ENCODE measurements around the gene FEM1A. TPM values are rescaled to one million over a fixed set of nuclear protein-coding genes. Genes with fewer than 3 reads are reported as not detected.
A peak's percentile ranks its signal among the peaks of the same experiment; 100 is the strongest.

Gene FEM1A
- total and polyA plus RNA-seq, 9 of the 15 experiments (the other 6 are each of a cell fraction or from before 2014, with no cell fraction given): 0.08 to 19.0 (median 6.8) TPM

DNA sequence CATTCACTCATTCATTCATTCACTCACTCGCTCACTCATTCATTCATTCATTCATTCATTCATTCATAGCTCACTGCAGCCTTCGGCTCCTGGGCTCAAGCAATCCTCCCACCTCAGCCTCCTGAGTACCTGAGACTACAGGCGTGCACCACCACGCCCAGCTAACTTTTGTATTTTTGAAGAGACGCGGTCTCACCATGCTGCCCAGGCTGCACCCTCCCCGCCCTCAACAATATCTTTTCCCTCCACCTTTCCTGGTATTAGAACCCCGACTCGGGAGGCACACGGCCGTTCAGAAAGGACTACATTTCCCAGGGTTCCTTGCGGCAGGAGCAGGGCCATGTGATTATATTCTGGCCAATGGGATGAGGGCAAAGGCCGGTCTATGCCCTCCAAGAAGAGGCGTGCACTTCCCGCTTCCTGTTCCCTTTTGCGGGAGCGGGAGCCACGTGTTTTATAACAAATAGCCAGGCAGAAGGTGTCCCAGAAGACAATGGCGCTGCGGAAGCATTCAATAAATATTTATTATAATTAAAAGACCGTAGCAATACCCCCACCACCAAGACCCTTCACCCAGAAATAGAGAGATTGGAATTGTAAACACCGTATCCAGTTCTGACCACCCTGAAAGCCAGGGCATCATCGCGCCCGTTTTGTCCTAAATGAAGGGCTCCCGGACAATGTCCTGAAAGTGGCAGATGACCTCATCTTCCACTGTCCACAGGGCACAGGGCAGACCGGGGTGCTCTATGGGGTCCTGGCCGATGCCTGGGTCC is 24.1 kb downstream of the FEM1A start (continued):
- TF ChIP-seq FOSL1 (tag; conservative IDR thresholded peaks at IDR 0.05) (no peak), ZNF197 (CRISPR knock-in tag; IDR thresholded peaks at IDR 0.05; ENCODE audit: low read depth) (peak; percentile 78; the same call in 1 of the 2 replicates), NR1H2 (CRISPR knock-in tag; IDR thresholded peaks at IDR 0.05) (no peak), NBN (IDR thresholded peaks at IDR 0.05; ENCODE audit: low read depth) (no peak), SMARCA4 (IDR thresholded peaks at IDR 0.05) (no peak; the same call in 1 of the 2 replicates), ZNF212 (CRISPR knock-in tag; IDR thresholded peaks at IDR 0.05) (no peak), TAF9B (IDR thresholded peaks at IDR 0.05; ENCODE audit: partially characterized antibody) (no peak), TAL1 (IDR thresholded peaks at IDR 0.05) (0 out of 2 replicates have a peak, but pooled peaks have one; percentile 2), TSC22D4 (tag; IDR thresholded peaks at IDR 0.05) (no peak), HMGN3 (IDR thresholded peaks at IDR 0.05; ENCODE audit: borderline replicate concordance, extremely low read depth, insufficient read length, low read depth, low read length) (no peak), SMAD4 (CRISPR knock-in tag; conservative IDR thresholded peaks at IDR 0.05) (no peak), RBM15 (IDR thresholded peaks at IDR 0.05; ENCODE audit: insufficient read depth, low read length) (no peak), WHSC1 (IDR thresholded peaks at IDR 0.05; ENCODE audit: low read length) (no peak), ZNF146 (CRISPR knock-in tag; IDR thresholded peaks at IDR 0.05; ENCODE audit: unreplicated experiment) (no peak), ZNF561 (CRISPR knock-in tag; conservative IDR thresholded peaks at IDR 0.05) (no peak), NUFIP1 (IDR thresholded peaks at IDR 0.05; ENCODE audit: partially characterized antibody) (no peak), ZNF324 (CRISPR knock-in tag; IDR thresholded peaks at IDR 0.05) (no peak)
- TF ChIP-seq, protein P1, sequence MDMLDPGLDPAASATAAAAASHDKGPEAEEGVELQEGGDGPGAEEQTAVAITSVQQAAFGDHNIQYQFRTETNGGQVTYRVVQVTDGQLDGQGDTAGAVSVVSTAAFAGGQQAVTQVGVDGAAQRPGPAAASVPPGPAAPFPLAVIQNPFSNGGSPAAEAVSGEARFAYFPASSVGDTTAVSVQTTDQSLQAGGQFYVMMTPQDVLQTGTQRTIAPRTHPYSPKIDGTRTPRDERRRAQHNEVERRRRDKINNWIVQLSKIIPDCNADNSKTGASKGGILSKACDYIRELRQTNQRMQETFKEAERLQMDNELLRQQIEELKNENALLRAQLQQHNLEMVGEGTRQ (CRISPR knock-in tag; IDR thresholded peaks at IDR 0.05): peak; percentile 99
- TF ChIP-seq, protein P2, sequence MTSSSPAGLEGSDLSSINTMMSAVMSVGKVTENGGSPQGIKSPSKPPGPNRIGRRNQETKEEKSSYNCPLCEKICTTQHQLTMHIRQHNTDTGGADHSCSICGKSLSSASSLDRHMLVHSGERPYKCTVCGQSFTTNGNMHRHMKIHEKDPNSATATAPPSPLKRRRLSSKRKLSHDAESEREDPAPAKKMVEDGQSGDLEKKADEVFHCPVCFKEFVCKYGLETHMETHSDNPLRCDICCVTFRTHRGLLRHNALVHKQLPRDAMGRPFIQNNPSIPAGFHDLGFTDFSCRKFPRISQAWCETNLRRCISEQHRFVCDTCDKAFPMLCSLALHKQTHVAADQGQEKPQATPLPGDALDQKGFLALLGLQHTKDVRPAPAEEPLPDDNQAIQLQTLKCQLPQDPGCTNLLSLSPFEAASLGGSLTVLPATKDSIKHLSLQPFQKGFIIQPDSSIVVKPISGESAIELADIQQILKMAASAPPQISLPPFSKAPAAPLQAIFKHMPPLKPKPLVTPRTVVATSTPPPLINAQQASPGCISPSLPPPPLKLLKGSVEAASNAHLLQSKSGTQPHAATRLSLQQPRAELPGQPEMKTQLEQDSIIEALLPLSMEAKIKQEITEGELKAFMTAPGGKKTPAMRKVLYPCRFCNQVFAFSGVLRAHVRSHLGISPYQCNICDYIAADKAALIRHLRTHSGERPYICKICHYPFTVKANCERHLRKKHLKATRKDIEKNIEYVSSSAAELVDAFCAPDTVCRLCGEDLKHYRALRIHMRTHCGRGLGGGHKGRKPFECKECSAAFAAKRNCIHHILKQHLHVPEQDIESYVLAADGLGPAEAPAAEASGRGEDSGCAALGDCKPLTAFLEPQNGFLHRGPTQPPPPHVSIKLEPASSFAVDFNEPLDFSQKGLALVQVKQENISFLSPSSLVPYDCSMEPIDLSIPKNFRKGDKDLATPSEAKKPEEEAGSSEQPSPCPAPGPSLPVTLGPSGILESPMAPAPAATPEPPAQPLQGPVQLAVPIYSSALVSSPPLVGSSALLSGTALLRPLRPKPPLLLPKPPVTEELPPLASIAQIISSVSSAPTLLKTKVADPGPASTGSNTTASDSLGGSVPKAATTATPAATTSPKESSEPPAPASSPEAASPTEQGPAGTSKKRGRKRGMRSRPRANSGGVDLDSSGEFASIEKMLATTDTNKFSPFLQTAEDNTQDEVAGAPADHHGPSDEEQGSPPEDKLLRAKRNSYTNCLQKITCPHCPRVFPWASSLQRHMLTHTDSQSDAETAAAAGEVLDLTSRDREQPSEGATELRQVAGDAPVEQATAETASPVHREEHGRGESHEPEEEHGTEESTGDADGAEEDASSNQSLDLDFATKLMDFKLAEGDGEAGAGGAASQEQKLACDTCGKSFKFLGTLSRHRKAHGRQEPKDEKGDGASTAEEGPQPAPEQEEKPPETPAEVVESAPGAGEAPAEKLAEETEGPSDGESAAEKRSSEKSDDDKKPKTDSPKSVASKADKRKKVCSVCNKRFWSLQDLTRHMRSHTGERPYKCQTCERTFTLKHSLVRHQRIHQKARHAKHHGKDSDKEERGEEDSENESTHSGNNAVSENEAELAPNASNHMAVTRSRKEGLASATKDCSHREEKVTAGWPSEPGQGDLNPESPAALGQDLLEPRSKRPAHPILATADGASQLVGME (CRISPR knock-in tag; IDR thresholded peaks at IDR 0.05): no peak
- TF ChIP-seq, protein P3, sequence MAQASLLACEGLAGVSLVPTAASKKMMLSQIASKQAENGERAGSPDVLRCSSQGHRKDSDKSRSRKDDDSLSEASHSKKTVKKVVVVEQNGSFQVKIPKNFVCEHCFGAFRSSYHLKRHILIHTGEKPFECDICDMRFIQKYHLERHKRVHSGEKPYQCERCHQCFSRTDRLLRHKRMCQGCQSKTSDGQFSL (CRISPR knock-in tag; IDR thresholded peaks at IDR 0.05): peak; percentile 44; the same call in 1 of the 2 replicates
- TF ChIP-seq, protein P3 (tag; IDR thresholded peaks at IDR 0.05): no peak
